B cell (primary cell): ENCODE measurements around the gene IPO5. TPM values are rescaled to one million over a fixed set of nuclear protein-coding genes. Genes with fewer than 3 reads are reported as not detected.

ENCODE experiments used
- ATAC-seq: fragments of 200-7000 bp; cut with Tn5 transposase; one replicate; pipeline ENCODE4 v1.10.0; 2021; ENCODE audit warnings: low read depth, mild to moderate bottlenecking, moderate number of reproducible peaks, moderate library complexity
- CTCF ChIA-PET: fragments of 350-600 bp; sonication (Branson Sonifier 250); formaldehyde crosslinking; loops from one replicate; lab custom pipeline; 2021; ENCODE audit warnings: antibody characterized with exemption, inconsistent platforms; lab: Charles Lee
- POLR2A ChIA-PET: fragments of 350-600 bp; sonication (Branson Sonifier 250); formaldehyde crosslinking; loops from one replicate; lab custom pipeline; 2021; ENCODE audit warnings: antibody characterized with exemption; lab: Charles Lee
- DNase-seq: peaks from one replicate; pipeline ENCODE4 v3.0.0; 2013
- H2AFZ ChIP-seq: 2 replicates; pipeline ENCODE4 v1.6.1; 2012; ENCODE audit warnings: mild to moderate bottlenecking, low read depth, low read length; ENCODE audit not compliant: insufficient read depth, poor library complexity, severe bottlenecking
- H3K27ac ChIP-seq, 2 donors: 1 replicate in 1 of 2; 2 replicates in 1 of 2; pipeline ENCODE4 v1.5.1; 2012 to 2013; ENCODE audit warnings: low read length in 2 of 2, mild to moderate bottlenecking in 2 of 2, moderate library complexity in 1 of 2
- H3K27me3 ChIP-seq, 4 experiments: fragments of 200-600 bp in 1 of 4; sonication (generic) in 1 of 4; replicated peaks in 1 of 4; 1 replicate in 2 of 4; 2 replicates in 2 of 4; pipeline versions ENCODE4 v1.6.1 to v1.7.0; 2013 to 2016; ENCODE audit warnings: low read length in 3 of 4, mild to moderate bottlenecking in 2 of 4, mixed read lengths in 1 of 4, moderate library complexity in 1 of 4; ENCODE audit not compliant: insufficient read depth in 4 of 4, control insufficient read depth in 3 of 4; ENCODE audit errors: control extremely low read depth in 1 of 4
- H3K36me3 ChIP-seq, 2 experiments: replicated peaks in 1 of 2; 1 replicate in 1 of 2; 2 replicates in 1 of 2; pipeline versions ENCODE4 v1.6.1 to v1.7.1; 2013; ENCODE audit warnings: low read length in 1 of 2; ENCODE audit not compliant: insufficient read depth in 2 of 2, control insufficient read depth in 1 of 2; ENCODE audit errors: control extremely low read depth in 1 of 2, extremely low read depth in 1 of 2
- H3K4me1 ChIP-seq, 2 donors: fragments of 200-600 bp in 1 of 2; sonication (generic) in 1 of 2; 1 replicate in 1 of 2; 2 replicates in 1 of 2; pipeline versions ENCODE4 v1.5.1 to v1.6.1; 2013 to 2017; ENCODE audit warnings: low read length in 2 of 2; ENCODE audit not compliant: control insufficient read depth in 2 of 2, insufficient read depth in 2 of 2
- H3K4me2 ChIP-seq: replicated peaks from 2 replicates; pipeline ENCODE3; 2012; ENCODE audit warnings: mild to moderate bottlenecking, low read depth, low read length; ENCODE audit not compliant: poor library complexity, severe bottlenecking
- H3K4me3 ChIP-seq, 5 experiments: fragments of 200-600 bp in 1 of 5; sonication (generic) in 1 of 5; 1 replicate in 3 of 5; 2 replicates in 2 of 5; pipeline versions ENCODE4 v1.5.1 to v1.7.0; 2011 to 2016; ENCODE audit warnings: low read length in 4 of 5, mild to moderate bottlenecking in 4 of 5, low read depth in 2 of 5, control low read depth in 1 of 5, moderate library complexity in 1 of 5; ENCODE audit not compliant: insufficient read depth in 1 of 5; ENCODE audit errors: control extremely low read depth in 1 of 5, extremely low read depth in 1 of 5
- H3K79me2 ChIP-seq: fragments of 200-600 bp; sonication (generic); one replicate; pipeline ENCODE4 v1.6.0; 2016; ENCODE audit warnings: low read length; ENCODE audit not compliant: control insufficient read depth, insufficient read depth
- H3K9ac ChIP-seq: fragments of 200-600 bp; sonication (generic); 2 replicates; pipeline ENCODE4 v1.6.1; 2017; ENCODE audit warnings: mild to moderate bottlenecking, low read length, moderate library complexity
- H3K9me3 ChIP-seq, 3 donors: one replicate each; pipeline versions ENCODE4 v1.6.1 to v1.7.1; 2013; ENCODE audit warnings: low read length in 2 of 3; ENCODE audit not compliant: control insufficient read depth in 2 of 3, insufficient read depth in 1 of 3; ENCODE audit errors: control extremely low read depth in 1 of 3
- H4K20me1 ChIP-seq: 2 replicates; pipeline ENCODE4 v1.6.0; 2012; ENCODE audit warnings: mild to moderate bottlenecking, low read length; ENCODE audit not compliant: insufficient read depth, control insufficient read depth, poor library complexity, severe bottlenecking
- H3K27ac Mint-ChIP-seq: one replicate; pipeline ENCODE4 v1.8.0; 2021; ENCODE audit warnings: mixed read lengths
- H3K27me3 Mint-ChIP-seq: one replicate; pipeline ENCODE4 v1.8.0; 2021; ENCODE audit warnings: mixed read lengths
- H3K4me1 Mint-ChIP-seq: one replicate; pipeline ENCODE4 v1.8.0; 2021; ENCODE audit warnings: mixed read lengths
- H3K4me3 Mint-ChIP-seq: one replicate; pipeline ENCODE4 v1.8.0; 2021; ENCODE audit warnings: mixed read lengths
- H3K9me3 Mint-ChIP-seq: one replicate; pipeline ENCODE4 v1.8.0; 2022; ENCODE audit warnings: mixed read lengths; ENCODE audit not compliant: insufficient read depth
- CTCF ChIP-seq: fragments of 200-600 bp; IDR thresholded peaks from one replicate; pipeline ENCODE4 v1.8.0; 2022; ENCODE audit warnings: antibody characterized with exemption, mild to moderate bottlenecking
- EZH2 ChIP-seq: IDR thresholded peaks from 2 replicates; pipeline ENCODE4 v1.6.1; 2012; ENCODE audit warnings: borderline replicate concordance, low read depth, mild to moderate bottlenecking, moderate library complexity, low read length; ENCODE audit not compliant: insufficient read depth, poor library complexity, severe bottlenecking
- intact Hi-C: fragments of 100-400 bp; cut with micrococcal nuclease; formaldehyde crosslinking; loops from one replicate; pipeline ENCODE4 v1.10.0; 2022
- polyA plus RNA-seq: library from polyadenylated mRNA; depleted of rRNA; stranded (reverse); fragments of >200 nt; gene quantifications from 2 replicates; pipeline ENCODE4 v1.2.3, GENCODE V29; 2012
- total RNA-seq, 2 donors: library from RNA; stranded (reverse); fragments of 120-200 nt in 1 of 2; gene quantifications; 1 replicate in 1 of 2; 2 replicates in 1 of 2; pipeline versions ENCODE4 v1.2.3 to v1.2.4, GENCODE V29; 2013 to 2022

The IPO5 gene
- total and polyA plus RNA-seq, 2 donors (not counting 1 experiment from before 2014, with no cell fraction given), result 25.9 to 76.4 TPM

GRCh38 chr13:97979556-97979955, 26.1 kb downstream of the IPO5 start:
- H3K9me3 ChIP-seq, result no peaks in the 10 kb centered on the region
- no peak overlapping the region for H3K4me3 ChIP-seq
- no peaks in the 10 kb centered on the region for H4K20me1 ChIP-seq
- Mint-ChIP-seq H3K4me1 (peaks cover 38% of the 10 kb centered on the region), H3K27ac (no peak overlapping the region), H3K27me3 (no peaks in the 10 kb centered on the region), H3K9me3 (no peaks in the 10 kb centered on the region), H3K4me3 (no peak overlapping the region)
- H3K27ac ChIP-seq, result no peak overlapping the region
- H3K79me2 ChIP-seq, result peaks cover 48% of the 10 kb centered on the region
- H3K27me3 ChIP-seq, result no peaks in the 10 kb centered on the region
- no peak for TF ChIP-seq EZH2
- TF ChIP-seq CTCF, result no peak
- no peak overlapping the region for H2AFZ ChIP-seq
- no peak for DNase-seq
- no peak overlapping the region for H3K4me2 ChIP-seq
- peaks cover 18 to 20% of the 10 kb centered on the region in 2 donors for H3K4me1 ChIP-seq
- intact Hi-C loops, result loop anchor here (5.0 kb wide), 1 partner anchor 1518 kb away; no protein-coding TSS in a partner anchor
- no peak overlapping the region for H3K9ac ChIP-seq
- ATAC-seq, result no peak
- POLR2A ChIA-PET, result no interaction called here
- H3K36me3 ChIP-seq, result peaks cover 0 to 3% of the 10 kb centered on the region in 2 experiments
- CTCF ChIA-PET, result no interaction called here

GRCh38 chr13:97982286-97982685, 28.8 kb downstream of the IPO5 start:
- no peak overlapping the region for H3K27ac ChIP-seq
- no peak overlapping the region for H3K9ac ChIP-seq
- peaks cover 3 to 14% of the 10 kb centered on the region in 2 experiments for H3K36me3 ChIP-seq
- no peaks in the 10 kb centered on the region for H3K27me3 ChIP-seq
- intact Hi-C loops, result no loop called here
- Mint-ChIP-seq H3K4me3 (no peak overlapping the region), H3K27ac (no peak overlapping the region), H3K9me3 (no peaks in the 10 kb centered on the region), H3K27me3 (no peaks in the 10 kb centered on the region), H3K4me1 (peaks cover 35% of the 10 kb centered on the region)
- no peak overlapping the region for H3K4me2 ChIP-seq
- H3K9me3 ChIP-seq, result no peaks in the 10 kb centered on the region
- TF ChIP-seq CTCF (no peak), EZH2 (no peak)
- H3K4me3 ChIP-seq, result no peak overlapping the region
- POLR2A ChIA-PET, result no interaction called here
- ATAC-seq (no peak), DNase-seq (no peak)
- H3K4me1 ChIP-seq, result peaks cover 12 to 17% of the 10 kb centered on the region in 2 donors
- H3K79me2 ChIP-seq, result peaks cover 33% of the 10 kb centered on the region
- no peak overlapping the region for H2AFZ ChIP-seq
- no peaks in the 10 kb centered on the region for H4K20me1 ChIP-seq
- CTCF ChIA-PET, result no interaction called here
